Activated T-cell treated with anti-CD3 and anti-CD28 coated beads for 24 hours (primary cell): ENCODE data around the gene CBL.

Experiments used
- DNase-seq: peaks from one replicate; pipeline ENCODE4 v3.0.0-alpha.2; 2020; ENCODE audit warnings: low read depth

CBL gene

DNA sequence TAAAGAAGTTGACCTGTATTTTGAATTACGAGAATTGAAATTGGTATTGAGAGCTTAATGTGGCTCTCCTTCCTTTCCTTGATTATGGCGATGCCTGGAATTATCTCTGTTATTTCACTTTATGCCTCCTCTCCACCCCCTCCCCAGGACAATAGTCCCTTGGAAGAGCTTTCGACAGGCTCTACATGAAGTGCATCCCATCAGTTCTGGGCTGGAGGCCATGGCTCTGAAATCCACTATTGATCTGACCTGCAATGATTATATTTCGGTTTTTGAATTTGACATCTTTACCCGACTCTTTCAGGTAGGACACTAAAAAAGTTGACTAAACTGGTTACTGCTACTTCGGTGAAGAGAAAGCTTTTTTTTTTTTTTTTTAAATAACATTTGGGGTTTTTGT lies 67.6 kb downstream of the CBL start:
- no peak for DNase-seq

DNA sequence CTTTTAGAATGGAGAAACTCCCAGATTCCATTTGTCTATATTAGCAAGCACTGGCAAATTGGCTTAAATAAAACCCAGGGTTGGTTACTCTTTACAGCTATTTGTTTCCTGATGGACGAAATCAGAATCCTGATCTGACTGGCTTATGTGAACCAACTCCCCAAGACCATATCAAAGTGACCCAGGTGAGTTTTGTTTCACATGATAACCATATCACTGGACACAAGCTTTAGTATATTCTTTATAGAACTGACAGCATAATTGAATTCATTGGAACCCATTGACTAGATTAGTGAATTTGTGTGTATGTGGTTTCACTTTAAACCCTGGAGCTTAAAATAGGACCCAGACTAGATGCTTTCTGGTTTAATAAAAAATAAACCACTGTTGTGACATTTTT lies 71.5 kb downstream of the CBL start:
- no peak for DNase-seq

DNA sequence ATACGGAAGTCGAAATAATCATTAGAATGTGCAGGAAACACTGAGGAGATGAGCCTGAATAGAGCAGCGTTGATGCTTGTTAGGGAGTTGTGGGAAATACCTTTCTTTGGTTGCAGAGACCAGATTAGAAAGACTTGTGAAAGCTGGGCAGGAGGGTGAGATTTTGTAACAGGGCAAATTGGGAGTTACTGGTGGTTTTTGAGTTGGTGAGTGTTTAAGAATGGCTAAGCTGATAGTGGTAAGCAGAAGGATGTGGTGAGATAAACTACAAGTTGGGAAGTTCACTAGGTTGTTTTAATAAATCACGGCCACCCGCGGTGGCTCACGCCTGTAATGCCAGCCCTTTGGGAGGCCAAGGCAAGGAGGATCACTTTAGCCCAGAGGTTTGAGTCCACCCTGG lies 76.4 kb downstream of the CBL start:
- no peak for DNase-seq

DNA sequence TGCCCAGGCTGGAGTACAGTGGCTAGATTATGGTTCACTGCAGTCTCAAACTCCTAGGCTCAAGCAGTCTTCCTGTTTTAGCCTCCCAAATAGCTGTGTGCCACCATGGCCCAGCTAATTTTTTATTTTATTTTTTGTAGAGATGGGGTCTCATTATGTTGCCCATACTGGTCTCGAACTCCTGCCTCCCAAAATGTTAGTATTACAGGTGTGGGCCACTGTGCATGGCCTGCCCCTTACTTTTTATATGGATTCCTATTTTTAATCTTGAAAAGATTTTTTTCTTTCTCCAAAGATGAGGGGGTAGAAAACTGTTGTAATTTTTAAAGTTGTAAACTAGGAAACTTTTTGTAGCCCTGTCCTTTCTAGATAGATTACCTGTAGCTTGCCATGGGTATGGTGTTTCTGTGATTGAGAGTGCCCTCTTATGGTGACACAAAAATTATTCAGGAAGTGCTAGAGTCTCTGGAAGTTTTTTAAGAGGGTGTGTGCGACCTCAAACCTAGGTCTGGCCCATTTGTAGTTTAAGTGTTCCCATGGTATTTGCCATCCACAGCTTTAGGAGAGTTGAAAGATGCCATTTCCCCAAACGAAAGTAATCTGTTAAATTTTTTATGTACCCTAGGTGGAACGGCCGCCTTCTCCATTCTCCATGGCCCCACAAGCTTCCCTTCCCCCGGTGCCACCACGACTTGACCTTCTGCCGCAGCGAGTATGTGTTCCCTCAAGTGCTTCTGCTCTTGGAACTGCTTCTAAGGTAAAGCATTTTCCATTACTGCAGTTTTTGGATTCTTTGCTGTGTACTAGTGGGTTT lies 78.4 kb downstream of the CBL start:
- peak; percentile 7 for DNase-seq

DNA sequence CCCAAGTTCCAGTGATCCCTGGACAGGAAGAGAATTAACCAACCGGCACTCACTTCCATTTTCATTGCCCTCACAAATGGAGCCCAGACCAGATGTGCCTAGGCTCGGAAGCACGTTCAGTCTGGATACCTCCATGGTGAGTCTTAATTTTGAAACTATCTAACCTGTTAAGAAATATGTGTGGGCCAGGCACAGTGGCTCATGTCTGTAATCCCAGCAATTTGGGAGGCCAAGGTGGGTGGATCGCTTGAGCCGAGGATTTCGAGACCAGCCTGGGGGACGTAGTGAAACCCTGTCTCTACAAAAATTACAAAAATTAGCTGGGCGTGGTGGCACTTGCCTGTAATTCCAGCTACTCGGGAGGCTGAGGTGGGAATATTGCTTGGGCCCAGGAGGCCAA lies 79.3 kb downstream of the CBL start:
- DNase-seq = no peak

DNA sequence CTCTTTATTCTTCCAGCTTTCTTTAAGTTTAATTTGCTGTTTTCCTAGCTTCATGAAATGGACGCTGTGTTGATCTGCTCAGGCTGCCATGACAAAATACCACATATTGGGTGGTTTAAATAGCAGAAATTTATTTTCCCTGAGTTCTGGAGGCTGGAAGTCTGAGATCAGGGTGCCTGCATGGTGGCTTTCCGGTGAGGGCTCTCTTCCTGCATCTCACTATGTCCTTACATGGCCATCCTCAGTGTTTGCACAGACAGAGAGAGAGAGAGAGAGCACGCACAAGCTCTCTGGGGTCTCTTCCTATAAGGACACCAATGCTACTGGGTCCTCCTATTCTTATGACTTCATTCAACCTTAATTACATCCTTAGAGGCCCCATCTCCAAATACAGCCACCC lies 82.1 kb downstream of the CBL start:
- no peak for DNase-seq

DNA sequence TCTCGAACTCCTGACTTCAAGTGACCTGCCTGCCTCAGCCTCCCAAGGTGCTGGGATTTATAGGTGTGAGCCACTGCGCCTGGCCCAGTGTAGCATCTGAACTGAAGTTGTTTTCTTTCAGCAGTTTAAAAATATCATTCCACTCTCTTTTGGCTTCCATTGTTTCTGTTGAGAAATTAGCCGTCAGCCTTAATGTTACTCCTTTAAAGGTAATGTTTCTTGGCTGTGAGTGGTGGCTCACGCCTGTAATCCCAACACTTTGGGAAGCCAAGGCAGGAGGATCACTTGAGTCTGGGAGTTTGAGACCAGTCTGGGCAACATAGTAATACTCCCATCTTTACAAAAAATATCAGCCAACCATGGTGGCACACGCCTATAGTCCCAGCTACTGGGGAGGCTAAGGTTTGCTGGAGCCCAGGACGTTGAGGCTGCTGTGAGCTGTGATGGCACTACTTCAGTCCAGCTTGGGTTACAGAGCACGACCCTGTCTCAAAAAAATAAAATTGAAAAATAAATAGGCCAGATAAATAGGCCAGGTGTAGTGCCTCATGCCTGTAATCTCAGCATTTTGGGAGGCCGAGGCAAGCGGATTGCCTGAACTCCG lies 84.9 kb downstream of the CBL start:
- no peak for DNase-seq

DNA sequence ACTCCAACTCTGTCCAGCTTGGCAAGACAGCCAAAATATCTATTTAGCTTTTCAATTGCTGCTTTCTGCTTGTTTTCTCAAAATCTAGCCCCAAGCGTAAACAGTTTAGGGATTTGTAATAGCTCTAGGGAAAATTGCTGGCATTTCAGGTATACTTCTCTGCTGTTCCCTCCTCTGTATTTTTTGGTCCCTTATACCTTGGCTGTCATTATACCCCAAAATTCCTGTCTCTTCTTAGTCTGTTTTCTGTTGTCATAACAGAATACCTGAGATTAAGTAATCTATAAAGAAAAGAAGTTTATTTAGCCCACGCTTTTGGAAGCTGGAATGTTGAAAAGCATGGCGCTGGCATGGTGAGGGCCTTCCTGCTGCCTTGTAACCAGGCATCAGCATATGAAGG lies 87.3 kb downstream of the CBL start:
- DNase-seq = no peak

DNA sequence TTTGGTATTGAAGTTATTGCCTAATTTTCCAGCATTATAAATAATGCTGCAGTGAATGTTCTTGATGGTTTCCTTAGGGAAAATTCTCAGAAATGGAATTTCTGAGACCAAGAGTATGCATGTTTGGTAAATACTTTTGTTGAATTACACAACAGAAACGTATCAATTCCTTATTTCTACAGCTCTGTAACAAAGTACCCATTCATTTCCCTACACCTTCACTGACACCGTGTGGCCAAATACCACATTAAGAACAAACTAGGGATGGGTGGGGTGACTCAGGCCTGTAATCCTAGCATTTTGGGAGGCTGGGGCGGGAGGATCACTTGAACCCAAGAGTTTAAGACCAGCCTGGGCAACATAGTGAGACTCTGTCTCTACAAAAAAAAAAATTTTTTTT lies 89.0 kb downstream of the CBL start:
- no peak for DNase-seq

DNA sequence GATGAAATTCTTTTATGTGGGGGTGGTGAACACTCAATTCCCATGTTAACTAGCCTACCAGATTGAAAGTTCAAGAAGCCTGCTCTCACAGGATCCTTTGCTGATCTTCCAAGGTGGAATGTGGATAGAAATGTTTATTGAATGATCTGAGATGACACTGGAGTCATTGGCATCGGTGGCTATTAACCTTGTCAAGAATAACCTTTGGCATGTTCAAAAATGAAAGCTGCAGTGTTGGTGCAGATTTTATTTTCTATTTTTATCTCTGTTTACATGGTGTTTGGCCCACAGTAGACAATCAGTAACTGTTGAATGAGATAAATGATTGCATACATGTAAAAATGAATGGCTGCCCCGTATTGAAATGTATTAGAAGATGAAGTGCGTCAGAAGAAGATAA lies 91.8 kb downstream of the CBL start:
- no peak for DNase-seq

DNA sequence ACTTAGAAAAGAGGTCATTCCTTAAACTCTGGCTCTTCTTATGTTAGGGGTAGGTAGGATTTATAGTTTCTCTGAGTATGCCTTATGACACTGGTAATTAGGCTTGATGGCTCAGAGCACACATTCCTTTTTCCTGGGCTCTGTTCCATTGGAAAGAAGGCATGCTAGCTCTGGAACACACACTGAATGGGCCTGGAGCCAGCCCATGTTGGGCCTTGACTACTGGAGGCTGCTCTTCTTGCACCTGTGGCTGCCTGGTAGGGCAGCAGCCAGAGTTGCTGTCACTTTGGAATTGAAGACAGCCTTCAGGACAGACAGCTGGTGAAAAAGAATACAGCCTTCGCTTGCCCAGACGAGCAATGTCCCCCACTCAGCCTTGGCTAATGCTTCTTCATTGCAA lies 92.6 kb downstream of the CBL start:
- DNase-seq = no peak

DNA sequence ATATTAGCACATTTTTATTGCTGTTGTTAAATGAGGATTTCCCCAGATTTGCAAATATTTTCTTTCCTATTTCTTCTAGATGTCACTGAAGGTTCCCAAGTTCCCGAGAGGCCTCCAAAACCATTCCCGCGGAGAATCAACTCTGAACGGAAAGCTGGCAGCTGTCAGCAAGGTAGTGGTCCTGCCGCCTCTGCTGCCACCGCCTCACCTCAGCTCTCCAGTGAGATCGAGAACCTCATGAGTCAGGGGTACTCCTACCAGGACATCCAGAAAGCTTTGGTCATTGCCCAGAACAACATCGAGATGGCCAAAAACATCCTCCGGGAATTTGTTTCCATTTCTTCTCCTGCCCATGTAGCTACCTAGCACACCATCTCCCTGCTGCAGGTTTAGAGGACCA lies 93.3 kb downstream of the CBL start:
- DNase-seq = no peak

DNA sequence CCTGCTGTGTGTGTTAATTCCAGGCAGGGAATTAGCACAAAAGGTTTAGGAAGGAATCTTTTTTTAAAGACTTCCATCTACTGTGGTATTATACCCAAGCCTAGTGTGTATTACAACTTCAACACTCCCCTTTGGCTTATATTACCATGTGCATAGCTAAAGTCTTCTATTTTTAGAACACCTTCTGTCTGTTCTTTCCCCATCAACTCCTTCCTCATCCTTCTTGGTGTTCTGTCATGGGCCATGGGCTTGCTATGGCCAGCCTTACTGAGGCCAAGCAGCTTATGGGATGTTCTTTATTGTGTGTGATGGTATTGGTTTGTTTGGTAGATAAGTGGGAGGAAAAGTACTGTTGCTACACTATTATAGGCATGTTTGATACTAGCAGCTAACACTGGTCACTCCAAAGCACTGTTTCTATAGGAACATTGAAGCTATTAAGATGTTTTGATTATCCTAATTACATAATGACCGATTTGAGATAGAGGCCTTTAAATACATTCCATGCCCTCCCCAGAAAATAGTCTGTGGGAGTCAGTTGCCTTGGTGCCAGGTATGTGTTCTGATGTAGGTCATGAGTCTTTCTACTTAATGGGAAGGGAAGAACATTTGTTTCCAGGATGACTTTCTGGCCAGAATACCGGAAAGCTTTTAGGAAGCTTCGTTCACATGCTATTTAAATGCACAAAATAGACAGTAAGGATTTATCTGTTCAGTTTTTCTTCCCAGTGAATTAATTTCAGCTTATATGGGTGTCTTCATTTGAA lies 94.2 kb downstream of the CBL start:
- no peak for DNase-seq

DNA sequence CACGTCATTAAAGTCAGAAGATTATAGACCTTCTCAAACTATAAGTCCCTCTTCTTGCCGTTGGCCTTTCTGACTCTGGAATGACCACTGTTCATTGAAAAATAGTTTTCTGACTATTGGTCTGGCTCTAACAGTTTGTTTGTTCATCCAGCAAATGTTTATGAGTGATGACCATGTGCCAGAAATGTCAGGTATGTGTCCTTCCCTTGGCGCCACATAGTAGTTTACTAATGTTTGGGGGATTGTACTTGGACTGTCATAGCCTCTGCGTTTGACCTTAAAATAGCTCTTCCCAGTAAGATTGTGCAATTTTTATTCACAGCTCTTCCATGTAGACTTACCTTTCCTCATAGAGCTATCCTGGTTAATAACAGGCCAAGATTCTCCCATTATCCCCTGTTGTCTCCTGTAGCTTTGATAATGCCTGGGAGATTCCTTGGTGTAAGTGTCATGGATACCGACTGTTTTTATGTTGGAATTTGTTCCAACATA lies 97.1 kb downstream of the CBL start:
- no peak for DNase-seq

DNA sequence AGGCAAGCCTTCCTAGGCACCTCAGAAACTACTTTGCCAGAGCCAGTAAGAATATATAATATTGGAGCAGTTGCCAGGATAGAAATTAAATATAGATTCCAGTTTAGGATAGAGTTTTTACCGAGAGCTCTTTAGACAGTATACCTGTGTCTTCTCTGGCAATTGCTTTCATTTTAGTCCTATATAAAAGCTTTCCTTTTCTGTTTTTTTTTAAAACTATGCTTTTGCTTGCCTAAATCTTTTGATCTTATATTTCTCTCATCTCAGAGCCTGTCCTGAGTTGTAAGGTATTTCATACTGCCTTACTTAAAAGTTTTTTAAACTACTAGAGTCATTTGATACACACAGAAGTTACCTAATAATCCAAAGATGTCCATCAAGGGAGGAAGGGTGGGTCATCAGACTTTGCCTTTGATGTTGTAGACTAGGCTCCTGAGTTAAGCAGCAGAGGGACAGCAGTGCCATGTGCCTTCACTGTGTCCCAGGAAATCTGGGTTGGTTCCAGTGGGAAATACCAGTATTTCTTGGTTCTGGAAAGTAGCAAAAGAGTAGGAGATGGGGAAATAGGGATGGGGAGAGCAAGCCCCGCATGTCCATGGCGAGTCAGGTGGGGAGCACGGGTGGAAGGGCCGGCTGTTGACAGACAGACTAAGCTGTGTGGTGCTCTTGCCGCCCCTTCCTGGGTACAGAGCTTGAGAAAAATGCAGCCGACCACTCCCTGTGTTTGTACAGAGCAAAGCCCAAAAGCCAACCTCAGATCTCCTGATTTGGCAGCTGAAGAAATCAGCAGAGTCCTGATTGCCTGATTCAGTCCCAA lies 99.6 kb downstream of the CBL start:
- no peak for DNase-seq

DNA sequence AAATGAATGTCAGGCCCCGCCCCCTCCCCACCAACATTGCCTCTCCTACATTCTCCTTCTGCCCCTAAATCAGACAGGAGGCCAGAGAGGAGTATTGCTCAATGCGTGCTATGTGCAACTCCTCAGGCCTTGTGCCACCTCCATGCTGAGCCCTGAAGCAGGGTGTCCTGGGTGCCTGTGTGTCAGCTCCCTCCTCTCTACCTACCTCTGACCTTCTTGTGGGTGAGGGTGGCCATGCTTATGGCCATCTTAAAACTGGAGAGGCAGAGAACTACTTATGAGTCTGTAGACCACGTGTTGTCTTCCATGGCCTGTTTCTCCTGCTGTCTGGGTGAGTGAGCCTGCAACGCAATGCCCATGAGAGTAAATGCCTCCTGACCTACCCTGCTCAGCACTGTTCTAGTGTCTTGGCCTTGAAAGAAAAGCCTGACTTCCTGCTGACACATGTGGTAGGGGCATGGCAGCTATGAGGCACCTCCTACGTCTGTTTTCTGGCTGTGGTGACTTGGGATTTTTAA lies 100.3 kb downstream of the CBL start:
- no peak for DNase-seq

DNA sequence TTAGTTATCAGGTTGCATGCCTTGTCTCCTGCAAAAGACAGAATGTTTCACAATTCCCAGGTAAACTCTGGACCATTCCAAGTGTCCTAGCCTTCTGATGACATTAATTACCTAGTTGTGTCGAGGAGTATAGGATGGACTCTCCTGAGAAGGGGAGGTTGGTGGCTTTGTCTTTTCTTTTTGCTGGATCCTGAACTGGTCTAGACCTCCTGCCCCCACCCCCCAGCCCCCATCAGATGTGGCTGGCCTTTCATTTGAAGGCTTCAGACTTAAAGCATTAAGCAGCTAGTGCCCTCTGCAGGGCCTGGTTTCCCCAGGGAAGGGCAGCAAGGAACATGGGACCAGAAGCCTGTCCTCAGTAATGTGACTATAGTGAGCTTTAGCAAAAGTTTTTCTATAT lies 101.1 kb downstream of the CBL start:
- DNase-seq = no peak

DNA sequence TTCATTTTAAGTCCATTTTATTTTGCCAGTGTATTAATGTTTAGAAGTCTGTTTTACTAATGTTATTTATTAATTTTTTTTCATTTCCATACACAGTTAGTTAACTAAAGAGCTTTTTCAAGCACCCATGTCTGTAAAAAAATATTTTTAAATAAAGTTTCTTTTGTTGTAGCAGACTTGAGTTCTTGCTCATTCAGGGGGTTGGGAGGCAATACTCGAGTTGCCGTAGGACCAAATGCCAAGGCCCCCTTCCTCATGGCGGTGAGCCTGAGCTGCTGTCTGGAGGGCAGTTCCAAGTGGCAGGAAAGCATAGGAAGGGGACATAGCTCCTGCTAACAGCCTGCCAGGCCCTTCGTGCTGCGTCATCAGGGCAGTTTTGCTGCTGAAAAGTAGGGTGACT lies 101.8 kb downstream of the CBL start:
- no peak for DNase-seq

DNA sequence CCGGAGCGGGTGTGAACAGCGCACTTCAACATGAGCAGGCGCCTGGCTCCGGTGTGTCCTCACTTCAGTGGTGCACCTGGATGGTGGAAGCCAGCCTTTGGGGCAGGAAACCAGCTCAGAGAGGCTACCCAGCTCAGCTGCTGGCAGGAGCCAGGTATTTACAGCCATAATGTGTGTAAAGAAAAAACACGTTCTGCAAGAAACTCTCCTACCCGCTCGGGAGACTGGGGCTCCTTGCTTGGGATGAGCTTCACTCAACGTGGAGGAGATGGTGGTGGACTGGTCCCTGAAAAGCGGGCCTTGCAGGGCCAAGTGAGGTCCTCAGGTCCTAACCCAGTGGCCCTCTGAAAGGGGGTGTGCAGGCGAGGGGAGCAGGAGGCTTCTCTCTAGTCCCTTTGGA lies 103.3 kb downstream of the CBL start:
- no peak for DNase-seq

DNA sequence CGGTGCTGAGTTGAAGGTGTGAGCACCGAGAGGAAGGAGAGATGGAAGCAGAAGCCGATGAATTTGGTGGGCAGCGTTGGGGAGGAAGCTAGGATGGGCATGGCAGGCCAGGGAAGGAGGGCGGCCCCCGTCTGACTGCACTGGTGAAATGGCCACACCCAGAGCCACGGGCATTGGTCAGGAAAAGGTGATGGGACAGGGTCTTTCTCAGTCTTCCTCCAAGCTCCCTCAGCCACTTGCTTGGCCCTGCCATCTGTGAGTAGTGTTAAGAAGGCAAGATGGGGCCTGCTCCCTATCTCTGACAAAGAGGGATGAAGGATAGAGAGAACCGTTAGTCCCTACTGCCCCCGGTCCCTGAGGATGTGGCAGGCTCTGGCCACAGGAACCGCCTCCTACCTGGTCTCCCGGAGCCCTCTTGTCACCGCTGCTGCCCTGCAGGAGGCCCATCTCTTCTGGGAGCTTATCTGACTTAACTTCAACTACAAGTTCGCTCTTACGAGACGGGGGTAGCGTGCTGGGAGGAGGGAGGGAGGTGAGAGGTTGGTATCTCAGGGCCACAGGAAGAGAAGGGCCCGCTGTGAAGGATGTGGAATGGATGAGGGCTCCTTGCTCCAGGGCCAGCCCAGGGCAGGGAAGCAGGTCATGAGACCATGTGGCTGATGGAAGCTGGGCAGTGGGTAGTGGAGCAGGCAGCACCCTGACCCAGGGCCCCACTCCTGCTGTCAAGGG lies 104.0 kb downstream of the CBL start:
- no peak for DNase-seq

DNA sequence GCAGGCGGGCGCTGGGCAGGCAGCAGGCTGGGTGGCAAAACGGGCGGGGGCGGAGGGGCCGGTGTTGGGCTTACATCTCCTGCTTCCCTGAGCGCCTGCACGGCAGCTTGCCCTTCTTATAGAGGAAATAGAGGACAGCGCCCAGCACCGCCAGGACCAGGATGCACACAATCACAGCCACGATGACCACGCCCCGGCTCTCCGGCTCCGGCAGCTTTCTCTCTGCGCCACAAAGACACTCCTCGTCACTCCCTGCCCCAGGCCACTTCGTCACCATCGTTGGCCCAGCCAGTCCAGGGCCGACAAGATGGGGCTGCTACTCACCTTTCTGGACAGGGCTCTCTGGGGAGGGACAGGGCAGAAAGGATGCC lies 104.5 kb downstream of the CBL start:
- DNase-seq = no peak
